Fibroblast of lung (primary cell): ENCODE data around the gene TMEM9. TPM values are rescaled to one million over a fixed set of nuclear protein-coding genes. Genes with fewer than 3 reads are reported as not detected.

Experiments used
- DNase-seq, 2 donors: peaks; one replicate each; pipeline versions ENCODE4 v3.0.0 to v3.0.0-alpha.2; 2010; ENCODE audit warnings: low read depth in 2 of 2
- H2AFZ ChIP-seq: 2 replicates; pipeline ENCODE4 v1.5.1; 2012; ENCODE audit warnings: low read length, control low read depth, inconsistent platforms
- H3K27ac ChIP-seq: 2 replicates; pipeline ENCODE4 v1.5.1; 2011; ENCODE audit warnings: low read length, control low read depth; ENCODE audit not compliant: insufficient read depth
- H3K27me3 ChIP-seq: 2 replicates; pipeline ENCODE4 v1.5.1; 2011; ENCODE audit warnings: mild to moderate bottlenecking, low read length; ENCODE audit not compliant: control insufficient read depth, insufficient read depth
- H3K36me3 ChIP-seq: 2 replicates; pipeline ENCODE4 v1.5.1; 2011; ENCODE audit warnings: low read length; ENCODE audit not compliant: control insufficient read depth, insufficient read depth
- H3K4me1 ChIP-seq: 2 replicates; pipeline ENCODE4 v1.5.1; 2011; ENCODE audit warnings: low read length; ENCODE audit not compliant: control insufficient read depth, insufficient read depth; ENCODE audit errors: extremely low read depth
- H3K4me2 ChIP-seq: 2 replicates; pipeline ENCODE4 v1.5.1; 2011; ENCODE audit warnings: low read length, control low read depth; ENCODE audit not compliant: insufficient read depth; ENCODE audit errors: extremely low read depth
- H3K4me3 ChIP-seq, 4 experiments: fragments of 200-600 bp in 1 of 4; sonication (generic) in 1 of 4; replicated peaks in 1 of 4; 2 replicates each; pipeline ENCODE4 v1.5.1; 2011 to 2016; ENCODE audit warnings: low read length in 4 of 4, low read depth in 3 of 4, mild to moderate bottlenecking in 3 of 4, control low read depth in 2 of 4, inconsistent platforms in 1 of 4, mixed read lengths in 1 of 4; ENCODE audit not compliant: insufficient read depth in 1 of 4; ENCODE audit errors: control extremely low read depth in 1 of 4
- H3K79me2 ChIP-seq: 2 replicates; pipeline ENCODE4 v1.5.1; 2012; ENCODE audit warnings: mild to moderate bottlenecking, low read length, inconsistent platforms; ENCODE audit not compliant: control insufficient read depth, insufficient read depth
- H3K9ac ChIP-seq: 2 replicates; pipeline ENCODE4 v1.5.1; 2011; ENCODE audit warnings: mild to moderate bottlenecking, low read length, control low read depth; ENCODE audit not compliant: insufficient read depth
- H3K9me3 ChIP-seq: 2 replicates; pipeline ENCODE4 v1.5.1; 2012; ENCODE audit warnings: low read depth, low read length; ENCODE audit not compliant: control insufficient read depth, insufficient read depth
- H4K20me1 ChIP-seq: 2 replicates; pipeline ENCODE4 v1.5.1; 2011; ENCODE audit warnings: low read length; ENCODE audit not compliant: control insufficient read depth, insufficient read depth; ENCODE audit errors: extremely low read depth
- EZH2 ChIP-seq: IDR thresholded peaks from 2 replicates; pipeline ENCODE4 v1.5.1; 2012; ENCODE audit warnings: low read length, control low read depth, mild to moderate bottlenecking; ENCODE audit errors: missing control alignments
- polyA plus RNA-seq, 2 donors: library from polyadenylated mRNA; depleted of rRNA in 1 of 2; stranded (reverse) in 1 of 2; unstranded in 1 of 2; fragments of >200 nt; gene quantifications; 2 replicates each; pipeline ENCODE4 v1.2.1, GENCODE V29; 2011 to 2012; ENCODE audit warnings: missing spikeins in 1 of 2
- total RNA-seq: library from RNA; depleted of rRNA; stranded (reverse); fragments of >200 nt; gene quantifications from 2 replicates; pipeline ENCODE4 v1.2.1, GENCODE V29; 2014
- TF ChIP-seq, protein P1 (sequence below), 2 donors: IDR thresholded peaks in 1 of 2; conservative IDR thresholded peaks in 1 of 2; 1 replicate in 1 of 2; 2 replicates in 1 of 2; pipeline ENCODE4 v1.5.1; 2011 to 2012; ENCODE audit warnings: low read length in 2 of 2, control low read depth in 1 of 2, inconsistent platforms in 1 of 2, low read depth in 1 of 2, mild to moderate bottlenecking in 1 of 2

Gene TMEM9
- total and polyA plus RNA-seq, 2 donors (not counting 1 experiment from before 2014, with no cell fraction given): 58.2 to 91.0 TPM

DNA sequence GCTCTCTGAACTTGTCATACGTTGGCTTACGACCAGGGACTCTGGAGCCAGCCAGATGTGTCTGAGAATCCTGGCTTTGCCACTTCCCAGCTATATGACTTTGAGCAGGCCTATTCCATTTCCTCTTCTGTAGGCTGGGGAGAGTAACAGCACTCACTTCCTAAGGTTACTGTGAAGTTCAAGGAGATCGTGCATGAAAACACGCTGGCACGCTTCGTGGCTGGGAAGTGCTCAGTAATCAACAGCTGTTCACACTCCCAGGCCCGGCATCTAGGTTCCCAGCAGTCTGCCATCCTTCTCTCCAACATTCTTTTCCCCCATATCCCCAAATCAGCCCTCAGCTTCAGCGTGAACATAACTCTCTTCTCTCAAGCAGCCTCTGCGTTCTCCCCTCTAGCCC is 29.3 kb downstream of the TMEM9 start:
- Histone ChIP-seq H3K9me3 (no peaks in the 10 kb centered on the region), H3K4me2 (no peak overlapping the region), H4K20me1 (no peaks in the 10 kb centered on the region), H3K9ac (no peak overlapping the region), H3K4me3 (no peak overlapping the region), H3K79me2 (no peaks in the 10 kb centered on the region), H3K36me3 (no peaks in the 10 kb centered on the region), H2AFZ (no peak overlapping the region), H3K27ac (no peak overlapping the region), H3K27me3 (peaks cover 37% of the 10 kb centered on the region), H3K4me1 (no peaks in the 10 kb centered on the region)
- DNase-seq: no peak
- TF ChIP-seq EZH2: no peak
- TF ChIP-seq, protein P1, sequence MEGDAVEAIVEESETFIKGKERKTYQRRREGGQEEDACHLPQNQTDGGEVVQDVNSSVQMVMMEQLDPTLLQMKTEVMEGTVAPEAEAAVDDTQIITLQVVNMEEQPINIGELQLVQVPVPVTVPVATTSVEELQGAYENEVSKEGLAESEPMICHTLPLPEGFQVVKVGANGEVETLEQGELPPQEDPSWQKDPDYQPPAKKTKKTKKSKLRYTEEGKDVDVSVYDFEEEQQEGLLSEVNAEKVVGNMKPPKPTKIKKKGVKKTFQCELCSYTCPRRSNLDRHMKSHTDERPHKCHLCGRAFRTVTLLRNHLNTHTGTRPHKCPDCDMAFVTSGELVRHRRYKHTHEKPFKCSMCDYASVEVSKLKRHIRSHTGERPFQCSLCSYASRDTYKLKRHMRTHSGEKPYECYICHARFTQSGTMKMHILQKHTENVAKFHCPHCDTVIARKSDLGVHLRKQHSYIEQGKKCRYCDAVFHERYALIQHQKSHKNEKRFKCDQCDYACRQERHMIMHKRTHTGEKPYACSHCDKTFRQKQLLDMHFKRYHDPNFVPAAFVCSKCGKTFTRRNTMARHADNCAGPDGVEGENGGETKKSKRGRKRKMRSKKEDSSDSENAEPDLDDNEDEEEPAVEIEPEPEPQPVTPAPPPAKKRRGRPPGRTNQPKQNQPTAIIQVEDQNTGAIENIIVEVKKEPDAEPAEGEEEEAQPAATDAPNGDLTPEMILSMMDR (conservative IDR thresholded peaks at IDR 0.05 in 1 of 2, IDR thresholded peaks at IDR 0.05 in 1 of 2; ENCODE audit: low read depth in 1 of 2, low read length in 2 of 2): no peak

DNA sequence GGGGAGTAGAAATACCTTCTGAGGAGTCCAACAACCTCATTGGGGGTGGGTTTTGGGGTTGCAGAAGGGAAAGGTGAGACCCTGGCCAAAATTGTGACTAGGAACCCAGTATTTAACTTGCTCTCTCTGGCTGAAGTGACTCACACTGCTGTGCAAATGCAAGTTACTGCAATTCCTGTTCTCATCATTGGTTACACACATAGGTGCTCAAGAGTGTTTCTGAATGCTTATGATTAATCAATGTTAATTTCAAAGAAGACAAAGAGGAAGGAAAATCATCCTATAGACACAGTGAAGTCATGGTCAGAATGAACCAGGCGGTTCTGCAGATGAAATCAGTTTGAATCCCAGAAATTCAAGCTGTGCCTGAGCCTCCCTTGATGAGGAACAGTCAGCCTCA is 30.4 kb downstream of the TMEM9 start:
- Histone ChIP-seq H3K27ac (no peak overlapping the region), H4K20me1 (no peaks in the 10 kb centered on the region), H3K4me1 (no peaks in the 10 kb centered on the region), H3K79me2 (no peaks in the 10 kb centered on the region), H3K9me3 (no peaks in the 10 kb centered on the region), H3K27me3 (peaks cover 48% of the 10 kb centered on the region), H2AFZ (no peak overlapping the region), H3K4me2 (no peak overlapping the region), H3K9ac (no peak overlapping the region), H3K4me3 (no peak overlapping the region), H3K36me3 (no peaks in the 10 kb centered on the region)
- no peak for DNase-seq
- TF ChIP-seq, protein P1 (conservative IDR thresholded peaks at IDR 0.05 in 1 of 2, IDR thresholded peaks at IDR 0.05 in 1 of 2; ENCODE audit: low read depth in 1 of 2, low read length in 2 of 2): no peak
- no peak for TF ChIP-seq EZH2

DNA sequence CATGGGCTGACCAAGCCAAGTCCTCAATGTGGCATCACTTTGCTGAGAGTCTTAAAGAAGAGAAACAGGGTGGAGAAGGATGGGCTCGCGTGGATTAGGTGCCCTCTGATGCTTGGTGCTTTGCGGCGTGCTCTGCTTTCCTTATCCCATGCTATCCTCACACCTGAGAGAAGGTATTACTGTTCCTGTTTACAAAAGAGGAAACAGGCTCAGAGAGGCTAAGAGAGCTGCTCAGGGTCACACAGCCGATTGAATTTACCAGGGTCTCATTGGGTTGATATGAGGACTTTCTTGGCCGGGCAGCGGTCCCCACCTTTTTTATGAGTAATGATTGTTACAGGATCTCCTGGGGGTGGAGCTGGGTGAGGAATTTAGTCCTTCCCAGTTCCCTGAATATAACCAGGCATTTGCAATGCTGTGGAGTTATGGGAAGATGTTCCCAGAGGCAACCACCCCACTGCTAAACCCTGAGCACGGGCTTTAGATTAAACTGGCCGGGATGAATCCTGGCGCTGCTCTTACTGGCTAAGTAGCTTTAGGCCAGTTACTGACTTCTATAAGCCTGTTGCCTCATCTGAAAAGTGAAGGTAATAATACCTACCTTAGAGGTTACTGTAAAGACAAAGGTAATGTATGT is 31.8 kb downstream of the TMEM9 start:
- Histone ChIP-seq H3K9me3 (no peaks in the 10 kb centered on the region), H3K36me3 (no peaks in the 10 kb centered on the region), H2AFZ (no peak overlapping the region), H3K27ac (no peak overlapping the region), H3K4me3 (no peak overlapping the region), H3K4me1 (no peaks in the 10 kb centered on the region), H3K79me2 (no peaks in the 10 kb centered on the region), H3K4me2 (no peak overlapping the region), H4K20me1 (no peaks in the 10 kb centered on the region), H3K27me3 (peaks cover 51% of the 10 kb centered on the region), H3K9ac (no peak overlapping the region)
- DNase-seq: no peak
- TF ChIP-seq, protein P1 (conservative IDR thresholded peaks at IDR 0.05 in 1 of 2, IDR thresholded peaks at IDR 0.05 in 1 of 2; ENCODE audit: low read depth in 1 of 2, low read length in 2 of 2): no peak
- no peak for TF ChIP-seq EZH2
